H1 (cell line): Measurements from ENCODE around the gene CTNND2. TPM values are rescaled to one million over a fixed set of nuclear protein-coding genes. Genes with fewer than 3 reads are reported as not detected.

Experiments
- CTCF ChIA-PET: fragments of 300-600 bp; sonication (Branson Sonifier 250); formaldehyde crosslinking; loops from one replicate; lab custom pipeline; 2021; ENCODE audit not compliant: partially characterized antibody; lab: Charles Lee
- POLR2A ChIA-PET: fragments of 300-600 bp; sonication (Branson Sonifier 250); formaldehyde crosslinking; loops from one replicate; lab custom pipeline; 2021; ENCODE audit warnings: inconsistent platforms; ENCODE audit not compliant: partially characterized antibody; lab: Charles Lee
- DNase-seq, 2 experiments: peaks; one replicate each; pipeline versions ENCODE4 v3.0.0 to v3.0.0-alpha.2; 2010 to 2022; ENCODE audit warnings: low spot score in 2 of 2, low read depth in 1 of 2, mixed read lengths in 1 of 2
- FAIRE-seq: peaks from 2 replicates; lab custom pipeline; 2011; peaks lifted over from hg19 to GRCh38; lab: Jason Lieb, UNC
- H2AFZ ChIP-seq: 2 replicates; pipeline ENCODE4 v1.8.1; 2012; ENCODE audit warnings: low read length, inconsistent platforms
- H2AK5ac ChIP-seq: 2 replicates; pipeline ENCODE4 v1.6.1; 2013; ENCODE audit warnings: low read depth, low read length
- H2BK120ac ChIP-seq: replicated peaks from 2 replicates; pipeline ENCODE3; 2013; ENCODE audit warnings: low read depth, low read length, inconsistent platforms
- H2BK12ac ChIP-seq: 2 replicates; pipeline ENCODE4 v1.6.1; 2013; ENCODE audit warnings: low read depth, low read length
- H2BK15ac ChIP-seq: 2 replicates; pipeline ENCODE4 v1.6.1; 2013; ENCODE audit warnings: low read length
- H2BK20ac ChIP-seq: 2 replicates; pipeline ENCODE4 v1.6.1; 2013; ENCODE audit warnings: low read length
- H2BK5ac ChIP-seq: 2 replicates; pipeline ENCODE4 v1.6.1; 2013; ENCODE audit warnings: low read depth, low read length
- H3K14ac ChIP-seq: 2 replicates; pipeline ENCODE4 v1.6.1; 2013; ENCODE audit warnings: inconsistent platforms; ENCODE audit not compliant: insufficient read length
- H3K18ac ChIP-seq: 2 replicates; pipeline ENCODE4 v1.6.1; 2013; ENCODE audit warnings: low read length; ENCODE audit errors: extremely low read depth
- H3K23ac ChIP-seq: 2 replicates; pipeline ENCODE4 v1.6.1; 2013; ENCODE audit warnings: inconsistent platforms; ENCODE audit not compliant: insufficient read length
- H3K23me2 ChIP-seq: 2 replicates; pipeline ENCODE4 v1.6.1; 2013; ENCODE audit warnings: low read depth, low read length
- H3K27ac ChIP-seq: 2 replicates; pipeline ENCODE4 v1.6.1; 2011; ENCODE audit warnings: low read depth, low read length, inconsistent platforms
- H3K27me3 ChIP-seq, 4 experiments: replicated peaks in 1 of 4; 1 replicate in 1 of 4; 2 replicates in 3 of 4; pipeline versions ENCODE4 v1.6.1 to v1.8.1; 2011 to 2013; ENCODE audit warnings: low read length in 3 of 4, mild to moderate bottlenecking in 3 of 4, inconsistent platforms in 2 of 4, mixed read lengths in 2 of 4, moderate library complexity in 1 of 4; ENCODE audit not compliant: control insufficient read depth in 3 of 4, insufficient read depth in 3 of 4; ENCODE audit errors: extremely low read depth in 1 of 4
- H3K36me3 ChIP-seq, 4 experiments: 2 replicates each; pipeline versions ENCODE4 v1.6.1 to v1.8.1; 2011 to 2013; ENCODE audit warnings: mild to moderate bottlenecking in 4 of 4, low read length in 3 of 4, moderate library complexity in 2 of 4, control low read depth in 1 of 4, inconsistent platforms in 1 of 4; ENCODE audit not compliant: insufficient read depth in 4 of 4, control insufficient read depth in 2 of 4
- H3K4ac ChIP-seq: replicated peaks from 2 replicates; pipeline ENCODE3; 2013; ENCODE audit warnings: low read length, low read depth, mixed read lengths, inconsistent platforms; ENCODE audit not compliant: insufficient read length
- H3K4me1 ChIP-seq, 4 experiments: replicated peaks in 1 of 4; 1 replicate in 1 of 4; 2 replicates in 3 of 4; pipeline versions ENCODE4 v1.6.1 to v1.8.1; 2011 to 2013; ENCODE audit warnings: low read length in 3 of 4, inconsistent platforms in 2 of 4, mixed read lengths in 1 of 4; ENCODE audit not compliant: insufficient read depth in 4 of 4, control insufficient read depth in 3 of 4
- H3K4me2 ChIP-seq, 2 experiments: 2 replicates each; pipeline versions ENCODE4 v1.6.1 to v1.8.1; 2011 to 2013; ENCODE audit warnings: low read depth in 2 of 2, low read length in 2 of 2, control low read depth in 1 of 2, inconsistent platforms in 1 of 2, mild to moderate bottlenecking in 1 of 2; ENCODE audit not compliant: insufficient read depth in 1 of 2
- H3K4me3 ChIP-seq, 4 experiments: fragments of 200-600, 300-600 bp in 1 of 4; sonication (generic), shearing (Covaris generic), sonication (Bioruptor Twin) in 1 of 4; 2 replicates each; pipeline versions ENCODE4 v1.5.1 to v1.8.1; 2011 to 2016; ENCODE audit warnings: low read length in 4 of 4, low read depth in 3 of 4, control low read depth in 2 of 4, inconsistent platforms in 2 of 4, mild to moderate bottlenecking in 2 of 4, mixed read lengths in 1 of 4, moderate library complexity in 1 of 4; ENCODE audit not compliant: insufficient read depth in 2 of 4; ENCODE audit errors: extremely low read depth in 1 of 4
- H3K56ac ChIP-seq: replicated peaks from 2 replicates; pipeline ENCODE3; 2013; ENCODE audit warnings: low read depth, mild to moderate bottlenecking, mixed read lengths, low read length, inconsistent platforms; ENCODE audit not compliant: insufficient read length
- H3K79me1 ChIP-seq: 2 replicates; pipeline ENCODE4 v1.6.1; 2013; ENCODE audit warnings: low read depth, low read length, control low read depth
- H3K79me2 ChIP-seq, 2 experiments: 2 replicates each; pipeline versions ENCODE4 v1.6.1 to v1.8.1; 2012 to 2013; ENCODE audit warnings: low read length in 2 of 2, mild to moderate bottlenecking in 2 of 2, inconsistent platforms in 1 of 2; ENCODE audit not compliant: insufficient read depth in 2 of 2, control insufficient read depth in 1 of 2
- H3K9ac ChIP-seq, 4 experiments: replicated peaks in 1 of 4; 1 replicate in 1 of 4; 2 replicates in 3 of 4; pipeline versions ENCODE4 v1.6.1 to v1.8.1; 2011 to 2013; ENCODE audit warnings: low read depth in 3 of 4, low read length in 3 of 4, control low read depth in 2 of 4, mild to moderate bottlenecking in 2 of 4, moderate library complexity in 2 of 4, inconsistent platforms in 1 of 4; ENCODE audit errors: extremely low read depth in 1 of 4
- H3K9me3 ChIP-seq, 2 experiments: 2 replicates each; pipeline versions ENCODE4 v1.6.1 to v1.8.1; 2012 to 2013; ENCODE audit warnings: mild to moderate bottlenecking in 2 of 2, moderate library complexity in 2 of 2, control low read depth in 1 of 2, inconsistent platforms in 1 of 2, low read depth in 1 of 2, low read length in 1 of 2, mixed read lengths in 1 of 2; ENCODE audit not compliant: insufficient read depth in 2 of 2
- H4K20me1 ChIP-seq, 2 experiments: replicated peaks in 1 of 2; 2 replicates each; pipeline versions ENCODE3 to v1.8.1; 2011 to 2013; ENCODE audit warnings: inconsistent platforms in 2 of 2, low read length in 2 of 2, mild to moderate bottlenecking in 1 of 2; ENCODE audit not compliant: insufficient read depth in 2 of 2, control insufficient read depth in 1 of 2
- H4K5ac ChIP-seq: 2 replicates; pipeline ENCODE4 v1.6.1; 2013; ENCODE audit warnings: low read length, low read depth, mixed read lengths, inconsistent platforms; ENCODE audit not compliant: insufficient read length
- H4K8ac ChIP-seq: 2 replicates; pipeline ENCODE4 v1.8.0; 2013; ENCODE audit warnings: mild to moderate bottlenecking, moderate library complexity, low read length, inconsistent platforms; ENCODE audit not compliant: insufficient read depth; ENCODE audit errors: extremely low read depth
- H4K91ac ChIP-seq: replicated peaks from 2 replicates; pipeline ENCODE3; 2013; ENCODE audit warnings: low read length, mixed read lengths, inconsistent platforms; ENCODE audit not compliant: insufficient read length
- BRCA1 ChIP-seq: IDR thresholded peaks from 2 replicates; pipeline ENCODE4 v1.6.1; 2012; ENCODE audit warnings: low read depth, low read length, improper control_type of control experiment
- CHD1 ChIP-seq: IDR thresholded peaks from 2 replicates; pipeline ENCODE4 v1.6.1; 2012; ENCODE audit warnings: low read depth, low read length, improper control_type of control experiment
- CHD2 ChIP-seq: IDR thresholded peaks from 2 replicates; pipeline ENCODE4 v1.6.1; 2012; ENCODE audit warnings: low read length, improper control_type of control experiment
- E2F6 ChIP-seq: IDR thresholded peaks from 2 replicates; pipeline ENCODE4 v1.6.1; 2012; ENCODE audit warnings: inconsistent platforms
- EP300 ChIP-seq, 2 experiments: IDR thresholded peaks; 1 replicate in 1 of 2; 2 replicates in 1 of 2; pipeline ENCODE4 v1.6.1; 2011 to 2012; ENCODE audit warnings: low read depth in 2 of 2, low read length in 2 of 2, mild to moderate bottlenecking in 2 of 2, borderline replicate concordance in 1 of 2, inconsistent platforms in 1 of 2, moderate library complexity in 1 of 2
- JUN ChIP-seq: IDR thresholded peaks from 2 replicates; pipeline ENCODE4 v1.6.1; 2011; ENCODE audit warnings: low read depth, mild to moderate bottlenecking, improper control_type of control experiment, low read length
- KDM1A ChIP-seq: fragments of 200-600, 300-600 bp; sonication (generic); IDR thresholded peaks from 2 replicates; pipeline ENCODE4 v1.7.1; 2016; ENCODE audit warnings: mild to moderate bottlenecking, low read length, borderline replicate concordance
- MAFK ChIP-seq: IDR thresholded peaks from 2 replicates; pipeline ENCODE4 v1.6.1; 2012; ENCODE audit warnings: low read depth, mild to moderate bottlenecking, improper control_type of control experiment, low read length
- RBBP5 ChIP-seq: IDR thresholded peaks from 2 replicates; pipeline ENCODE4 v1.7.1; 2012; ENCODE audit warnings: low read depth, mild to moderate bottlenecking, inconsistent platforms, low read length, moderate library complexity, borderline replicate concordance
- SAP30 ChIP-seq: fragments of 300-600 bp; sonication (generic); IDR thresholded peaks from 2 replicates; pipeline ENCODE4 v1.7.1; 2012; ENCODE audit warnings: low read length, moderate library complexity, mild to moderate bottlenecking, inconsistent platforms; ENCODE audit not compliant: insufficient read depth, insufficient replicate concordance
- SP4 ChIP-seq: IDR thresholded peaks from 2 replicates; pipeline ENCODE4 v1.6.1; 2012; ENCODE audit warnings: low read length, inconsistent platforms
- TEAD4 ChIP-seq: IDR thresholded peaks from 2 replicates; pipeline ENCODE4 v1.6.1; 2012; ENCODE audit warnings: low read depth, low read length, inconsistent platforms, mixed read lengths
- WGBS, 2 experiments: shearing (Covaris generic) in 1 of 2; methylation state at CpG; one replicate each; pipeline versions ENCODE4 v1.1.6 to v1.1.7; 2013 to 2015; ENCODE audit warnings: low lambda C conversion rate in 2 of 2, mixed read lengths in 2 of 2, inconsistent platforms in 1 of 2, low coverage in 1 of 2, missing lambda C conversion rate in 1 of 2; ENCODE audit not compliant: insufficient replicate concordance in 2 of 2, insufficient coverage in 1 of 2, insufficient read length in 1 of 2; ENCODE audit errors: extremely low coverage in 1 of 2, missing lambda C conversion rate in 1 of 2; 5-methylcytosine and 5-hydroxymethylcytosine counted together
- polyA plus RNA-seq, 7 experiments: library from polyadenylated mRNA; depleted of rRNA in 3 of 7; stranded (reverse) in 5 of 7; unstranded in 2 of 7; fragments of >200 nt in 5 of 7; fragments of 200-250 nt in 2 of 7; gene quantifications; 1 replicate in 5 of 7; 2 replicates in 1 of 7; 4 replicates in 1 of 7; pipeline versions ENCODE4 v1.2.1 to v1.2.3, GENCODE V29; 2011 to 2013; ENCODE audit warnings: missing spikeins in 2 of 7, mixed read lengths in 2 of 7
- total RNA-seq: library from RNA; stranded (reverse); fragmentation: NEBNext Ultra II Directional; extraction: Animal tissue kit (Norgen Biotek cat#: 25700); gene quantifications from 2 replicates; pipeline ENCODE4 v1.2.1, GENCODE V29; 2021
- TF ChIP-seq, protein P1 (sequence below): IDR thresholded peaks from 2 replicates; pipeline ENCODE4 v1.6.1; 2011; ENCODE audit warnings: low read length, improper control_type of control experiment

Gene CTNND2
- total and polyA plus RNA-seq, 2 of the 8 experiments (the other 6 are each of a cell fraction or from before 2014, with no cell fraction given) = 7.4 to 14.2 TPM

DNA sequence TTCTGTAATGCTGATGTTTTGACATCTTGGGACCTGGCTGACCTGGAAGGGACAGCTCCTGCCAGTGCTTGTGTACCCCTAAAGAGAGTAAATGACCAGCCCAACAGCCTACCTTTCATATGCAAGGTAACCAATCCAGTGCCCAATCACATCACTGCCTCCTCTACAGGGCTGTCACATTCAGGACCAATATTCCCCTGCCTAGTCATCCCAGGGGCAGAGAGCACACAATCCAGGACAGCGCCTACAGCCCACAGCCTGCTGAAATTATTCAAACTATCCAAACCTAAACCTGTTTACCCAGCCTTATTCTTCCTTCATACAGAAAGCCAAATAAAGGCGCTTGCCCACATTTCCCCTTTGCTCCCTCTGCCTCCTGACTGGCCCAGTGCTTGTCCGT, 284.1 kb downstream of the CTNND2 start:
- no peak overlapping the region for H4K8ac ChIP-seq
- no peaks in the 10 kb centered on the region for H3K79me2 ChIP-seq
- CTCF ChIA-PET = interaction anchor here (1.0 to 1.6 kb wide), 4 partner anchors 10 to 352 kb away, joined by 3 to 4 read pairs (median 4); no protein-coding TSS in a partner anchor
- no peak overlapping the region for H3K23ac ChIP-seq
- POLR2A ChIA-PET = no interaction called here
- FAIRE-seq (no peak), DNase-seq (no peak)
- H4K91ac ChIP-seq = no peak overlapping the region
- no peak overlapping the region for H2BK5ac ChIP-seq
- H3K36me3 ChIP-seq = no peaks in the 10 kb centered on the region
- H4K20me1 ChIP-seq = no peaks in the 10 kb centered on the region
- H3K18ac ChIP-seq = no peak overlapping the region
- 92% methylated on average over 3 of the region's 3 CpGs; no CpG with 5 or more reads in 1 of the 2 experiments for WGBS, 2 experiments
- no peak overlapping the region for H3K4me3 ChIP-seq
- H3K9me3 ChIP-seq = no peaks in the 10 kb centered on the region
- no peak overlapping the region for H3K56ac ChIP-seq
- H2AK5ac ChIP-seq = no peak overlapping the region
- H2BK15ac ChIP-seq = no peak overlapping the region
- H2BK20ac ChIP-seq = no peak overlapping the region
- no peaks in the 10 kb centered on the region for H3K79me1 ChIP-seq
- no peak overlapping the region for H2BK120ac ChIP-seq
- no peak overlapping the region for H3K9ac ChIP-seq
- H2BK12ac ChIP-seq = no peak overlapping the region
- no peak overlapping the region for H3K14ac ChIP-seq
- no peak overlapping the region for H4K5ac ChIP-seq
- no peak overlapping the region for H3K27ac ChIP-seq
- H3K4ac ChIP-seq = no peak overlapping the region
- peaks cover 0 to 5% (median 1%) of the 10 kb centered on the region in 4 experiments; a peak in 3 of 7 replicates for H3K4me1 ChIP-seq
- no peak overlapping the region for H2AFZ ChIP-seq
- no peaks in the 10 kb centered on the region for H3K23me2 ChIP-seq
- no peaks in the 10 kb centered on the region for H3K27me3 ChIP-seq
- H3K4me2 ChIP-seq = no peak overlapping the region
- TF ChIP-seq JUN (no peak), TEAD4 (no peak), RBBP5 (no peak), CHD1 (no peak), CHD2 (no peak), SAP30 (no peak), E2F6 (no peak), MAFK (no peak), BRCA1 (no peak), EP300 (IDR thresholded peaks at IDR 0.05; ENCODE audit: borderline replicate concordance in 1 of 2, low read depth in 2 of 2, low read length in 2 of 2) (no peak), SP4 (no peak), KDM1A (no peak)
- TF ChIP-seq, protein P1, sequence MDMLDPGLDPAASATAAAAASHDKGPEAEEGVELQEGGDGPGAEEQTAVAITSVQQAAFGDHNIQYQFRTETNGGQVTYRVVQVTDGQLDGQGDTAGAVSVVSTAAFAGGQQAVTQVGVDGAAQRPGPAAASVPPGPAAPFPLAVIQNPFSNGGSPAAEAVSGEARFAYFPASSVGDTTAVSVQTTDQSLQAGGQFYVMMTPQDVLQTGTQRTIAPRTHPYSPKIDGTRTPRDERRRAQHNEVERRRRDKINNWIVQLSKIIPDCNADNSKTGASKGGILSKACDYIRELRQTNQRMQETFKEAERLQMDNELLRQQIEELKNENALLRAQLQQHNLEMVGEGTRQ = no peak
